AG04450 (cell line): Measurements from ENCODE around the gene BLACAT1. TPM values are rescaled to one million over a fixed set of nuclear protein-coding genes. Genes with fewer than 3 reads are reported as not detected.

Experiments
- CTCF ChIA-PET: fragments of 300-600, 350-600 bp; formaldehyde crosslinking; extraction: SDS; loops from one replicate; lab custom pipeline; 2022; ENCODE audit warnings: antibody characterized with exemption, inconsistent platforms; lab: Charles Lee
- POLR2A ChIA-PET: fragments of 350-600 bp; formaldehyde crosslinking; extraction: SDS; loops from one replicate; lab custom pipeline; 2021; ENCODE audit warnings: antibody characterized with exemption, inconsistent platforms; lab: Yijun Ruan, JAX
- DNase-seq: peaks from one replicate; pipeline ENCODE4 v3.0.0-alpha.2; 2011; ENCODE audit warnings: low read depth, low spot score
- H3K27ac ChIP-seq: one replicate; pipeline ENCODE4 v1.5.1; 2012; ENCODE audit warnings: low read depth, low read length, control low read depth
- H3K27me3 ChIP-seq: one replicate; pipeline ENCODE4 v1.6.0; 2012; ENCODE audit warnings: low read length; ENCODE audit not compliant: control insufficient read depth, insufficient read depth
- H3K4me3 ChIP-seq: 2 replicates; pipeline ENCODE4 v1.5.1; 2011; ENCODE audit warnings: mild to moderate bottlenecking, low read depth, low read length, control low read depth
- H3K9me3 ChIP-seq: 2 replicates; pipeline ENCODE4 v1.5.1; 2012; ENCODE audit warnings: low read length; ENCODE audit not compliant: control insufficient read depth, insufficient read depth
- CTCF ChIP-seq: IDR thresholded peaks from 2 replicates; pipeline ENCODE4 v1.5.1; 2011; ENCODE audit warnings: low read depth, low read length, control low read depth, inconsistent platforms
- polyA plus RNA-seq: library from polyadenylated mRNA; depleted of rRNA; stranded (reverse); fragments of >200 nt; gene quantifications from 2 replicates; pipeline ENCODE4 v1.2.3, GENCODE V29; 2011

The BLACAT1 gene
- polyA plus RNA-seq, 1 experiment = 0.06 TPM

- no peaks in the 10 kb centered on the region for H3K9me3 ChIP-seq
- POLR2A ChIA-PET = no interaction called here
- H3K27me3 ChIP-seq = peaks cover 72% of the 10 kb centered on the region
- TF ChIP-seq CTCF = no peak
- no peak within 1 kb of the TSS for H3K4me3 ChIP-seq
- H3K27ac ChIP-seq = no peak within 1 kb of the TSS
- no peak for DNase-seq
- CTCF ChIA-PET = interaction anchor here (2.3 to 2.4 kb wide), 2 partner anchors 9 to 68 kb away, joined by 12 to 16 read pairs; no protein-coding TSS in a partner anchor
Measured at GRCh38 chr1:205421798-205422197, 34.0 kb downstream of the BLACAT1 start, which contains the start of gene LEMD1. Gene LEMD1 (minus strand): TSS chr1:205422056. CDS start chr1:205420536, 1,520 bp downstream.

- no peak for TF ChIP-seq CTCF
- DNase-seq = no peak
- CTCF ChIA-PET = interaction anchor here (0.6 to 2.4 kb wide), 4 partner anchors 10 to 67 kb away, joined by 5 to 16 read pairs (median 8); no protein-coding TSS in a partner anchor
- no peak overlapping the region for H3K27ac ChIP-seq
- H3K9me3 ChIP-seq = no peaks in the 10 kb centered on the region
- peaks cover 70% of the 10 kb centered on the region for H3K27me3 ChIP-seq
- POLR2A ChIA-PET = interaction anchor here (0.6 kb wide), 1 partner anchor 9 kb away, joined by 3 read pairs; no protein-coding TSS in a partner anchor
- no peak overlapping the region for H3K4me3 ChIP-seq
Measured at GRCh38 chr1:205420938-205421337, 34.9 kb downstream of the BLACAT1 start.

GRCh38 chr1:205417870-205418635 is 37.8 kb downstream of the BLACAT1 start:
- ChIA-PET CTCF (interaction anchor here (0.5 to 1.2 kb wide), 3 partner anchors 13 to 236 kb away, joined by 3 to 4 read pairs (median 3); no protein-coding TSS in a partner anchor), POLR2A (interaction anchor here (0.7 kb wide), 2 partner anchors 18 to 21 kb away, joined by 4 to 5 read pairs; no protein-coding TSS in a partner anchor)
- H3K9me3 ChIP-seq = no peaks in the 10 kb centered on the region
- no peak for DNase-seq
- H3K27ac ChIP-seq = no peak overlapping the region
- TF ChIP-seq CTCF = no peak
- no peak overlapping the region for H3K4me3 ChIP-seq
- peaks cover 64% of the 10 kb centered on the region for H3K27me3 ChIP-seq

- TF ChIP-seq CTCF = no peak
- no peak overlapping the region for H3K27ac ChIP-seq
- H3K9me3 ChIP-seq = no peaks in the 10 kb centered on the region
- ChIA-PET POLR2A (no interaction called here), CTCF (interaction anchor here (0.5 to 1.6 kb wide), 6 partner anchors 15 to 81 kb away, joined by 3 to 11 read pairs (median 6); no protein-coding TSS in a partner anchor)
- H3K27me3 ChIP-seq = peaks cover 64% of the 10 kb centered on the region
- no peak for DNase-seq
- no peak overlapping the region for H3K4me3 ChIP-seq
Measured at GRCh38 chr1:205416322-205416721, 39.5 kb downstream of the BLACAT1 start.
